Stimulated activated CD8-positive, alpha-beta memory T cell treated with anti-CD3 and anti-CD28 coated beads, Interleukin-12 subunit alpha, Interleukin-12 subunit beta, amount 100 ng/mL, for 24 hours (primary cell): Measurements from ENCODE around the gene SLC44A5.
"Not testable (repeated sequence)": the region's sequence is repeated elsewhere in the genome, so short reads cannot be mapped to it uniquely, and the experiment has no call there.

Experiments
- DNase-seq: peaks from one replicate; pipeline ENCODE4 v3.0.0-alpha.2; 2020; ENCODE audit errors: extremely low read depth

SLC44A5 gene

DNA sequence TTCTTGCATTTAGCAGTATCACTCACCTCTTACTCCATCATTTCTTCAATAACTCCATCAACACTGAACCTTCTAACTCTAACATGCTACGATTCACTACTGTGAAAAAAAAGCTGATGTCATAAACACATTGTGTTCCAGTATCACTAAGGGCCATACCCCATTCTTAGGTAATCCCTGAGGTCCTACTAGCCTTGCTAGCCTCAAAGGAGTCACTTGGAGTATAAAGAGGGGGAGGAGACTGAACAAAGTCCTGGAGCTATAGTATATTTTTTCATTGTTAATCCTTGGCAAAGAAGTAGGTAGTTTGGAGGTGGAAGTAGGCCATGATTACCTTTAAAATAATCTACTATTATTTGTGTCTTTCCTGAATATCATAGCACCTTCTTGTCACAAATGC is at the start of gene SLC44A5:
Gene SLC44A5, minus strand, starts transcription at position 101 of the 400 bp plus-strand sequence. CDS start 69,667 bp downstream, outside the sequence.
- DNase-seq: no peak

DNA sequence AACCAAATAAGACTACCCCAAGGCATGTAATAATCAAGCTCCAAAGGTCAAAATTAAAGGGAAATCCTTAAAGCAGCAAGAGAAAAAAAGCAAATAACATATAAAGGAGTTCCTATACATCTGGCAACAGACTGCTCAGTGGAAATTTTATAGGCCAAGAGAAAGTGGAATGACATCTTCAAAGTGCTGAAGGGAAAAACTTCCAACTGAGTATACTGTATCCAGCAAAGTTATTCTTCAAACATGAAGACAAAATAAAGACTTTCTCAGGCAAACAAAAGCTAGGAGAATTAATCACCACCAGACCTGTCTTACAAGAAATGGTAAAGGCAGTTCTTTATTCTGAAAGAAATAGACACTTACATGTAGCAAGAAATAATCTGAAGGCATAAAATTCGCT is 45.0 kb upstream of the SLC44A5 start:
- DNase-seq: no peak

DNA sequence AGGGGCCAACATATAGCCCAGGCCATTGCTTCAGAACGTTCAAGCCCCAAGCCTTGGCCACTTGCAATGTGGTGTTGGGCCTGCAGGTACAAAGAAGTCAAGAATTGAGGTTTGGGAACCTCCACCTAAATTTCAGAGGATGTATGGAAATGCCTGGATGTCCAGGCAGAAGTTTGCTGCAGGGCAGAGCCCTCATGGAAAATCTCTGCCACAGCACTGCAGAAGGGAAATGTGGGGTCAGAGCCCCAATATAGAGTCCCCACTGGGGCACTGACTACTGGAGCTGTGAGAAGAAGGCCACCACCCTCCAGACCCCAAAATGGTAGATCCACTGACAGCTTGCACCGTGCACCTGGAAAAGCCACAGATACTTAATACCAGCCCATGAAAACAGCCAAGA is 36.3 kb upstream of the SLC44A5 start:
- DNase-seq: not testable (repeated sequence)

DNA sequence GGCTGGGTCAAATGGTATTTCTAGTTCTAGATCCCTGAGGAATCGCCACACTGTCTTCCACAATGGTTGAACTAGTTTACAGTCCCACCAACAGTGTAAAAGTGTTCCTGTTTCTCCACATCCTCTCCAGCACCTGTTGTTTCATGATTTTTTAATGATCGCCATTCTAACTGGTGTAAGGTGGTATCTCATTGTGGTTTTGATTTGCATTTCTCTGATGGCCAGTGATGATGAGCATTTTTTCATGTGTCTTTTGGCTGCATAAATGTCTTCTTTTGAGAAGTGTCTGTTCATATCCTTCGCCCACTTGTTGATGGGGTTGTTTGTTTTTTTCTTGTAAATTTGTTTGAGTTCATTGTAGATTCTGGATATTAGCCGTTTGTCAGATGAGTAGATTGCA is 34.2 kb upstream of the SLC44A5 start:
- not testable (repeated sequence) for DNase-seq

DNA sequence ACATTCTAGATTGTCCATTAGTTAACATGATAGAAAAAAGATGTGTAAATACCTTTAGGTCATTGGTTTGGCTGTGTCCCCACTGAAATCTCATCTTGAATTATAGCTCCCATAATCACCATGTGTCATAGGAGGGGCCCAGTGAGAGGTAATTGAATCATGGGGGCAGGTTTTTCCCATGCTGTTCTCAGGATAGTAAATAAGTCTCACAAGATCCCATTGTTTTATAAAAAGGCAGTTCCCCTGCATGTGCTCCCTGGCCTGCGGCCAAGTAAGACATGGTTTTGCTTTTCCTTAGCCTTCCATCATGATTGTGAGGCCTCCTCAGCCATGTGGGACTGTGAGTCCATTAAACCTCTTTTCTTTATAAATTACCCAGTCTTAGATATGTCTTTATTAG is 32.5 kb upstream of the SLC44A5 start:
- no peak for DNase-seq

DNA sequence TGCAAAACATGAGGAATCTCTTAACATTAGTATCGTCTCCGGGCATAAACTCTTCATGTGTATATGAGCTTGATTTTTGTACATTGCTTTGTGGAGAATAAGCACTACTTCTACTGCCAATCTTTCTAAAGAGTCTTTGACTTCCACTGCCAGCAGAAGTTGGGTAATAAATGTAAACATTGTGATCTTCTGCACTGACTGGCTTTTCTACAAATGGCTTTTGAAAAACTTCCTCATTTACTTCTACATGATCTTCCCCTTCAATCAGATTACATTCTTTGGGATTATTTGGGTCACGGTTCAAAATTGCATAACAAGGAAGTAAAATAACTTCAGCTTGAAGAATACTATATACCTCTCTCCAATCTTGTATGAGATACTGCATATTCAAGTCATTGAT is 30.4 kb upstream of the SLC44A5 start:
- no peak for DNase-seq

DNA sequence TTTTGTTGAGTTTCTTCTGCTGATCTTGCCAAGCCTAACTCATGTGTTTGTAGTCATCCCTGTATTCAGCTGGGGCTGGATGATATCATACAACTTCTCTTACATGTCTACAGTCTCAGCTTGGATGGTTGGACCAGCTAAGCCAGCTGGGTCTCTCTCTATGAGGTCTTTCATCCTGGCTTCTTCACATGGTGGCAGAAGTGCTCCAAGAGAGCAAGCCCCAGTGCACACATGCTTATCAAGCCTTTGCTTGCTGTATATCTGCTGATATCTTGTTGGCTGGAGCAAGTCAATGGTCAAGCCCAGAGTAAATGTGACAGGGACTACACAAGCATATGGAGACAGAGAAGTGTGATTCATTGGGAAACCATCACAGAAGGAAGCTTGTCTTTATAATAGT is 29.2 kb upstream of the SLC44A5 start:
- no peak for DNase-seq

DNA sequence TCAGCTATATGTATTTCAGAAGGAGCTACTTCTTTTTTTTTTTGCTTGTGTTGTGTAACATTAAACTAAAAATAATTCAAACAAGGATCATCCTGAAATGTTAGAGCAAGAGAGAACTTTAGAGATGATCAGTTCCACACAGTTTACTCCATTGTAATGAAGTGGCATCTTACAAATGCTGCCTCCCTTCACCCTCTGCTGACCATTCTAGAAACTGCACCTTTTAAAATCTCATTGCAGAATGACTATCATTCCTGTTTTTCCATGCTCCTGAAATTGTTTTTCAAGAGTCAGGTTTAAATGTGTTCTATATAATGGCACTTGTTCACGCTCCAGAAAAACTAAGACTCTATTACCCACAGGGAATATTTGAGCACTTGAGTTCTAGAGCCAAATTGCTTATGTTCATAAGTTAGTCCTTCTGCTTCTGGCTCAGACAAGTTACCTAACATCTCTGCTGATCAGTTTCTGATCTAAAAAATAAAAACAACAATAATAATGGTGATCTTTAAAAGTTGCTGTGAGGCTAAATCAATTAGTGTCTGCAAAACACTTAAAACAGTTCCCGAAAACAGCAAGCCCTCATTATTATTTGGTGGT is 21.5 kb upstream of the SLC44A5 start:
- no peak for DNase-seq

- no peak for DNase-seq
Measured at GRCh38 chr1:75630998-75631397, 20.1 kb upstream of the SLC44A5 start.

GRCh38 chr1:75630004-75630594 is 19.2 kb upstream of the SLC44A5 start:
- DNase-seq: no peak

- no peak for DNase-seq
Measured at GRCh38 chr1:75625795-75626194, 14.9 kb upstream of the SLC44A5 start.

DNA sequence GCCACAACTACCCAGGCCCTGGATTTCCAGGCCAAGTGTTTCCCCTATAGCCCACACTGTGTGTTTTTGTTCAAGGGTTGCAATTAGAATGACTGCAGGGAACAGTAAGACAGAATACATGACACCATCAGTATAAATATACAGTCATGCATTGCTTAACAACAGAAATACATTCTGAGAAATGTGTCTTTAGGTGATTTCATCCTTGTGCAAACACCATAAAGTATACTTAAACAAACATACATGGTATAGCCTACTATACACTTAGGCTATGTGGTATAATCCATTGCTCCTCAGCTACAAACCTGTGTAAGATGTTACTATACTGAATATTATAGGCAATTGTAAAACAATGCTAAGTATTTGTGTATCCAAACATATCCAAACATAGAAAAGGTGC is 7.5 kb upstream of the SLC44A5 start:
- no peak for DNase-seq

GRCh38 chr1:75616436-75617433 is 5.8 kb upstream of the SLC44A5 start:
- DNase-seq: no peak

- no peak for DNase-seq
Measured at GRCh38 chr1:75615613-75616435, 4.9 kb upstream of the SLC44A5 start.

DNA sequence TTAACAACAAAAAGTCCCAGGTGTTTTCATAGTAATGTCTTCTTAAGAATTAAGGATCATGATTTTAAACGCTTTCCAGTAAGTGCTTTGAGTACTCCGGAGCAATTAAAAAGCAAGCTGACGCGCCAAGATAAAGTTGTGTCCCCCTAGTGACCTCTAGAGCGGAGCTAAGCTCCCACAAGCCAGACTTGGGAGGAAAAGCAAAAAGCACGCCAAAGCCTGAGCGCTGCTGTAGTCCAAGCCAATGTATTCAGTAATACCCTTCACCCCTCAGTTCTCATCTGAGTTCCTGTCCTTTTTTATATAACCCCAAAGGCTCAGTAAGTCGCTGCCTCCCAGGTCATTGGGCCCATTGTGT is 3.5 kb upstream of the SLC44A5 start:
- no peak for DNase-seq

DNA sequence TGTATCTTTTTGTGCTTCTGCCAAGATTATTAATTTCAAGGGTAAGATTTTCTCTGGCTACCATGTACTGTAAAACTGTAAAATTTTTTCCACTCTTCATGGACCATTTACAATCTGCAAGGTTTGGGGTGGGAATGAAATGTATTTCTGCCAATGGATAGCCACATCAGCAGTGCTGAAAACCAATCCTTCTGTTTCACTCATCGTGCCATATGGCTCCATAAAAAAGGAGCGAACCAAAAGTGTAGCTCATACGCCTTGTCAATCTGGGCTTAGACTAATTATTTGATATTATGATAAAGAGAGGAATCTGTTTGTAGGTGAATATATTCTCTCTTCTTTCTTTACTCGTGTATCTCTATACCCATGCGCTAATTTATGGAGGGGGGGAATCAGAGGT is 3.0 kb upstream of the SLC44A5 start:
- DNase-seq: no peak

GRCh38 chr1:75612976-75613375 is 2.1 kb upstream of the SLC44A5 start:
- DNase-seq: no peak

GRCh38 chr1:75602486-75602885 is 8.4 kb downstream of the SLC44A5 start:
- no peak for DNase-seq

DNA sequence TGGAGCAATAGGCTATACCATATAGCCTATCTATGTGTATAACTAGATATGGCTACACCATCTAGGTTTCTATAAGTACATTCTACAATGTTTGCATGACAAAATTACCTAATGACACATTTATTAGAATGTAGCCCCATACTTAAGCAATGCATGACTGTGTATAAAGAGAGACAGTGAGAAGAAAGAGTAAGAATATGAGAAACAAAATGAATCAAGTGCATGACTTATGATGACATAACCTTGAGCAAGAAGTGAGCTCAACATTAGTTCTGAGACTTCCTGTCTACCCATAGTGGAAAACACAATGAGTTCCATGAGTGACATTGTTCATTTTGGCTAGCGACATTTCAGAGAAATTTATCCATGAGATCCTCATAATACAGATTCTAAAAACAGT is 10.1 kb downstream of the SLC44A5 start:
- no peak for DNase-seq

GRCh38 chr1:75594327-75594726 is 16.6 kb downstream of the SLC44A5 start:
- no peak for DNase-seq

- DNase-seq: not testable (repeated sequence)
Measured at GRCh38 chr1:75593457-75593856, 17.5 kb downstream of the SLC44A5 start.

DNA sequence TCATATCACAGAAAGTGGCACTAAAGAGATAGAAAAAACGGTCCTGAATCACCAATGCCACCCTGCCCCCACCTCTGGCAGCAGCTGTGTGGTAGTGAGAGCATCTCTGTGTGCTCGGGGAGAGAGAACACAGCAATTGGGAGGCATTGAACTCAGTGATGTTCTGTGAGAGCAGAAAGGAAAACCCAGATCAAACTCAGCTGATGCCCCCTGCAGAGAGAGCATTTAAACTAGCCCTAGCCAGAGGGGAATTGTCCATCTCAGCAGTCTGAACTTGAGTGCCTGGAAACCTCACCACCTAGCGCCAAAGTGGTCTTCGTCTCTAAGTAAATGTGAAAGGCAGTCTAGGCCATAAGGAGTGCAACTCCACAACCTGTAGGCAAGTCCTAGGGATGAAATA is 21.3 kb downstream of the SLC44A5 start:
- no peak for DNase-seq
